Measurements from ENCODE around the gene TSPAN9. TPM values are rescaled to one million over a fixed set of nuclear protein-coding genes. Genes with fewer than 3 reads are reported as not detected.

TSPAN9 gene
- total and polyA plus RNA-seq, 9 of the 15 experiments (the other 6 are each of a cell fraction or from before 2014, with no cell fraction given): 0.23 to 2.1 (median 0.60) TPM; not detected in 2

GRCh38 chr12:3038926-3039510, 38.2 kb upstream of the TSPAN9 start (continued):
- TF ChIP-seq HBP1 (CRISPR knock-in tag; IDR thresholded peaks at IDR 0.05): no peak
- no peak for TF ChIP-seq NCOA4 (IDR thresholded peaks at IDR 0.05; ENCODE audit: partially characterized antibody)

- BruUV-seq (replicated peaks): no TSS peak
- TF ChIP-seq HCFC1 (IDR thresholded peaks at IDR 0.05; ENCODE audit: low read depth, low read length): no peak
- no peak for TF ChIP-seq L3MBTL2 (IDR thresholded peaks at IDR 0.05)
- TF ChIP-seq ARID3B (CRISPR knock-in tag; IDR thresholded peaks at IDR 0.05; ENCODE audit: borderline replicate concordance): no peak
- no peak for TF ChIP-seq ZBTB17 (CRISPR knock-in tag; IDR thresholded peaks at IDR 0.05)
- TF ChIP-seq CREM (IDR thresholded peaks at IDR 0.05; ENCODE audit: low read depth): no peak
- no peak for TF ChIP-seq ETV1 (tag; conservative IDR thresholded peaks at IDR 0.05; ENCODE audit: low read depth)
- TF ChIP-seq TEAD2 (tag; IDR thresholded peaks at IDR 0.05): no peak
- ChIA-PET CTCF (ENCODE audit: low intra/inter-chr PET ratio) (no interaction called here), POLR2A (no interaction called here)
- Histone ChIP-seq H3K9me1 (ENCODE audit: control insufficient read depth, insufficient read depth, low read length) (no peaks in the 10 kb centered on the region), H3K36me3 (ENCODE audit: control insufficient read depth, insufficient read depth, low read length) (peaks cover 41% of the 10 kb centered on the region; the same call in 1 of the 3 replicates), H2AFZ (ENCODE audit: low read depth, low read length) (no peak overlapping the region), H4K20me1 (replicated peaks; ENCODE audit: control insufficient read depth, insufficient read depth, low read length) (no peaks in the 10 kb centered on the region), H3K9me3 (replicated peaks; ENCODE audit: control insufficient read depth, insufficient read depth, low read depth, low read length) (no peaks in the 10 kb centered on the region), H3K9ac (ENCODE audit: insufficient read depth in 1 of 2, low read depth in 2 of 2, low read length in 2 of 2) (no peak overlapping the region), H3K4me1 (replicated peaks in 1 of 2; ENCODE audit: control insufficient read depth in 2 of 2, insufficient read depth in 2 of 2, low read length in 2 of 2) (peaks cover 0 to 8% of the 10 kb centered on the region in 2 experiments; a peak in 1 of 5 replicates), H3K4me3 (no peak overlapping the region), H3K27ac (ENCODE audit: extremely low read depth, low read depth, low read length) (no peak overlapping the region), H3K4me2 (ENCODE audit: insufficient read depth, low read length) (no peak overlapping the region), H3K27me3 (ENCODE audit: control insufficient read depth in 2 of 2, insufficient read depth in 2 of 2, low read length in 2 of 2) (no peaks in the 10 kb centered on the region), H3K79me2 (ENCODE audit: control insufficient read depth, insufficient read depth, low read length) (no peaks in the 10 kb centered on the region)
- FAIRE-seq: no peak
- ATAC-seq: no peak
- no peak for DNase-seq (ENCODE audit: extremely low read depth in 1 of 4, low spot score in 3 of 4)
- intact Hi-C loops (cut with micrococcal nuclease) (no loop called here), in situ Hi-C loops (cut with MboI) (no loop called here)
- 72% methylated on average over 3 of the region's 15 CpGs for WGBS (ENCODE audit: insufficient coverage, low coverage, missing lambda C conversion rate)
Observed at GRCh38 chr12:3040026-3040656, 37.0 kb upstream of the TSPAN9 start.

Data from K562 (cell line).